Trophoblast cell (in vitro differentiated cells and primary cell): ENCODE results near the gene DUSP19.

Source experiments
- DNase-seq, 2 donors: peaks; one replicate each; pipeline ENCODE4 v3.0.0-alpha.2; 2016
- H2AFZ ChIP-seq: 2 replicates; pipeline ENCODE4 v1.6.1; 2013; ENCODE audit warnings: low read length, moderate library complexity, mild to moderate bottlenecking; ENCODE audit not compliant: insufficient read depth, poor library complexity
- H2AK5ac ChIP-seq: 2 replicates; pipeline ENCODE4 v1.6.1; 2013; ENCODE audit warnings: mild to moderate bottlenecking, low read length
- H2BK120ac ChIP-seq: 2 replicates; pipeline ENCODE4 v1.6.1; 2013; ENCODE audit warnings: low read length, mild to moderate bottlenecking, moderate library complexity; ENCODE audit not compliant: insufficient read depth, poor library complexity
- H2BK12ac ChIP-seq: 2 replicates; pipeline ENCODE4 v1.6.1; 2013; ENCODE audit warnings: mild to moderate bottlenecking, low read length, moderate library complexity
- H2BK5ac ChIP-seq: 2 replicates; pipeline ENCODE4 v1.6.1; 2013; ENCODE audit warnings: low read length, low read depth, moderate library complexity, mild to moderate bottlenecking; ENCODE audit not compliant: poor library complexity
- H3K14ac ChIP-seq: 2 replicates; pipeline ENCODE4 v1.6.1; 2013; ENCODE audit warnings: mild to moderate bottlenecking, low read length
- H3K18ac ChIP-seq: 2 replicates; pipeline ENCODE4 v1.6.1; 2013; ENCODE audit warnings: mild to moderate bottlenecking, low read length
- H3K23ac ChIP-seq: 2 replicates; pipeline ENCODE4 v1.6.1; 2013; ENCODE audit warnings: low read length
- H3K27ac ChIP-seq: 2 replicates; pipeline ENCODE4 v1.5.1; 2013; ENCODE audit warnings: low read depth, mild to moderate bottlenecking, inconsistent platforms, low read length, moderate library complexity
- H3K27me3 ChIP-seq: 2 replicates; pipeline ENCODE4 v1.6.1; 2013; ENCODE audit warnings: inconsistent platforms, mild to moderate bottlenecking, low read length, moderate library complexity; ENCODE audit not compliant: insufficient read depth
- H3K36me3 ChIP-seq, 2 experiments: 1 replicate in 1 of 2; 2 replicates in 1 of 2; pipeline ENCODE4 v1.6.1; 2013; ENCODE audit warnings: low read length in 2 of 2, mild to moderate bottlenecking in 2 of 2, moderate library complexity in 1 of 2; ENCODE audit not compliant: insufficient read depth in 2 of 2, control insufficient read depth in 1 of 2
- H3K4ac ChIP-seq: 2 replicates; pipeline ENCODE4 v1.6.1; 2013; ENCODE audit warnings: low read depth, mild to moderate bottlenecking, low read length, moderate library complexity
- H3K4me1 ChIP-seq, 2 experiments: 1 replicate in 1 of 2; 2 replicates in 1 of 2; pipeline ENCODE4 v1.6.1; 2013; ENCODE audit warnings: low read length in 2 of 2, mild to moderate bottlenecking in 2 of 2, moderate library complexity in 1 of 2; ENCODE audit not compliant: insufficient read depth in 2 of 2, control insufficient read depth in 1 of 2
- H3K4me2 ChIP-seq: 2 replicates; pipeline ENCODE4 v1.6.1; 2013; ENCODE audit warnings: inconsistent platforms, mild to moderate bottlenecking, low read length, moderate library complexity
- H3K4me3 ChIP-seq: 2 replicates; pipeline ENCODE4 v1.5.1; 2013; ENCODE audit warnings: mild to moderate bottlenecking, low read depth, low read length, inconsistent platforms
- H3K79me1 ChIP-seq: one replicate; pipeline ENCODE4 v1.6.1; 2013; ENCODE audit warnings: low read length
- H3K79me2 ChIP-seq: 2 replicates; pipeline ENCODE4 v1.6.1; 2013; ENCODE audit warnings: low read length, mild to moderate bottlenecking; ENCODE audit not compliant: control insufficient read depth, insufficient read depth, poor library complexity
- H3K9ac ChIP-seq: 2 replicates; pipeline ENCODE4 v1.6.1; 2013; ENCODE audit warnings: mild to moderate bottlenecking, low read length
- H3K9me3 ChIP-seq: 2 replicates; pipeline ENCODE4 v1.6.1; 2013; ENCODE audit warnings: low read depth, mild to moderate bottlenecking, control low read depth, inconsistent platforms, low read length; ENCODE audit not compliant: insufficient read depth
- H4K12ac ChIP-seq: 2 replicates; pipeline ENCODE4 v1.6.1; 2013; ENCODE audit warnings: low read depth, mild to moderate bottlenecking, low read length, moderate library complexity
- H4K8ac ChIP-seq: 2 replicates; pipeline ENCODE4 v1.6.1; 2013; ENCODE audit warnings: low read depth, mild to moderate bottlenecking, low read length, moderate library complexity
- H4K91ac ChIP-seq: one replicate; pipeline ENCODE4 v1.6.1; 2013; ENCODE audit warnings: low read depth, mild to moderate bottlenecking, low read length, moderate library complexity
- WGBS: extraction: QIAGEN DNeasy Blood & Tissue Kit; methylation state at CpG from one replicate; pipeline ENCODE4 v1.1.7; 2013; ENCODE audit warnings: missing lambda C conversion rate; ENCODE audit not compliant: insufficient read length, insufficient coverage; ENCODE audit errors: extremely low coverage; 5-methylcytosine and 5-hydroxymethylcytosine counted together

DUSP19 gene

GRCh38 chr2:183124222-183124956 is 45.8 kb downstream of the DUSP19 start, which contains the start of gene NUP35:
Gene NUP35 (plus strand): TSS chr2:183124443. CDS start chr2:183124458, 15 bp downstream.
- Histone ChIP-seq H3K18ac (peak within 1 kb of the TSS; percentile 50), H3K27ac (peak within 1 kb of the TSS; percentile 60), H2BK12ac (no peak within 1 kb of the TSS), H3K23ac (no peak within 1 kb of the TSS), H3K79me1 (peaks cover 4% of the 10 kb centered on the region), H3K9ac (peak within 1 kb of the TSS; percentile 77), H3K4me3 (peak within 1 kb of the TSS; percentile 90), H4K91ac (peak within 1 kb of the TSS; percentile 59), H3K4me2 (peak within 1 kb of the TSS; percentile 81), H3K4ac (peak within 1 kb of the TSS; percentile 22), H3K9me3 (no peaks in the 10 kb centered on the region), H4K12ac (peak within 1 kb of the TSS; percentile 76), H4K8ac (peak within 1 kb of the TSS; percentile 79), H2AK5ac (no peak within 1 kb of the TSS), H3K79me2 (peaks cover 2% of the 10 kb centered on the region), H2BK5ac (peak within 1 kb of the TSS; percentile 23), H2BK120ac (peak within 1 kb of the TSS; percentile 2), H3K14ac (peak within 1 kb of the TSS; percentile 43), H3K4me1 (peaks cover 0 to 4% of the 10 kb centered on the region in 2 experiments), H2AFZ (peak within 1 kb of the TSS; percentile 53), H3K27me3 (no peaks in the 10 kb centered on the region), H3K36me3 (no peaks in the 10 kb centered on the region)
- WGBS: no CpG with 5 or more reads among the region's 43 CpGs
- peak; percentile 89 to 99 for DNase-seq

DNA sequence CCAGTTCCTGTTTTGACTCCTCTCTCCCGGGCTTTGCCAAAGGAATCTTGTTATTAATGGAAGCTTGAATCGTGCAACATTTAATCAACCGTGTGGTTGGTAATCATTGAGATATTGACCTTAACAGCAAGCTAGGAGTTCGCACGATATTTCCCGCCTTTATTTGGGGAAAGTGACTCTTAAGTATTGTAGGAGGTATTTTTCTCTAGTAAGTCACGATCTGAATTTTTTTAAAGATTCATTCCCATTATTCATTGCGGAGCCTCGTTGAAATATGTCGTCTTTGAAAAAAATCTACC is 46.4 kb downstream of the DUSP19 start:
- H3K4me3 ChIP-seq: peak overlapping the region; percentile 90
- no peak overlapping the region for H3K27ac ChIP-seq
- no peak overlapping the region for H2BK12ac ChIP-seq
- H4K91ac ChIP-seq: no peak overlapping the region
- H3K79me2 ChIP-seq: peaks cover 2% of the 10 kb centered on the region
- H2AK5ac ChIP-seq: no peak overlapping the region
- peaks cover 0 to 4% of the 10 kb centered on the region in 2 experiments for H3K4me1 ChIP-seq
- H4K8ac ChIP-seq: no peak overlapping the region
- no peak overlapping the region for H3K9ac ChIP-seq
- H3K4ac ChIP-seq: no peak overlapping the region
- peak overlapping the region; percentile 81 for H3K4me2 ChIP-seq
- H3K36me3 ChIP-seq: no peaks in the 10 kb centered on the region
- no peak overlapping the region for H4K12ac ChIP-seq
- no peak overlapping the region for H3K23ac ChIP-seq
- no peaks in the 10 kb centered on the region for H3K9me3 ChIP-seq
- peaks cover 4% of the 10 kb centered on the region for H3K79me1 ChIP-seq
- H2BK120ac ChIP-seq: no peak overlapping the region
- no peak overlapping the region for H3K18ac ChIP-seq
- no peak for DNase-seq
- no peak overlapping the region for H3K14ac ChIP-seq
- WGBS: no CpG with 5 or more reads among the region's 10 CpGs
- H2AFZ ChIP-seq: peak overlapping the region; percentile 53
- no peaks in the 10 kb centered on the region for H3K27me3 ChIP-seq
- H2BK5ac ChIP-seq: no peak overlapping the region

DNA sequence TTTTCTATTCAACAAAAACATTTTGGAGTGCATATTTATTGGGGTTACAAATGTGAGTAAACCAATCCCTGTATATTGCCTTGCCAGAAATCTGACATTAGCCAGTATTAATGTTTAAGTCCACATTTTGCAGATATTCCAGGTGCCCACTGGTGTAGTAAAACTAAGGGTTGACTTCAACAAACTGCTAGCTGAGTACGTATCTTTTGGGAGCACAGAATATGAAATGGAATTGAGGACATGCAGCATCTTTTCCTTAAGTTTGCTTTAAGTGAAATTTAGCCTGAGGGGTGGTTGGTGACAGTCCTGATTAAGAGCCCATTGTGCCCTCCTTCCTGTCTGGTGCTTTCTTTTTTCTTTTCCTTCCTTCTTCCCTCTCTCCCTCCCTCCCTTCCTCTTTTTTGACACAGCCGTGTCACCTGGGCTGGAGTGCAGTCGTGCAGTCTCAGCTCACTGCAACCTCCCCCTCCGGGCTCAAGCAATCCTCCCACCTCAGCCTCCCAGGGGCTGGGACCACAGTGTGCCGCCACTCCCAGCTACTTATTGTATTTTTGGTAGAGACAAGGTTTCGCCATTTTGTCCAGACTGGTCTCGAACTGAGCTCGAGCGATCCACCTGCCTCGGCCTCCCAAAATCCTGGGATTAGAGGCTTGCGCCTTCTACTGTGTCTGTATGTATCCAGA is 47.3 kb downstream of the DUSP19 start:
- Histone ChIP-seq H4K91ac (no peak overlapping the region), H2BK12ac (no peak overlapping the region), H2BK120ac (no peak overlapping the region), H3K36me3 (peaks cover 0 to under 1% of the 10 kb centered on the region in 2 experiments), H3K79me1 (peaks cover 4% of the 10 kb centered on the region), H3K14ac (no peak overlapping the region), H2AK5ac (no peak overlapping the region), H2BK5ac (no peak overlapping the region), H4K12ac (no peak overlapping the region), H3K9ac (no peak overlapping the region), H3K23ac (no peak overlapping the region), H3K4me2 (no peak overlapping the region), H3K79me2 (peaks cover 2% of the 10 kb centered on the region), H3K9me3 (no peaks in the 10 kb centered on the region), H3K27ac (no peak overlapping the region), H4K8ac (no peak overlapping the region), H3K4me1 (peaks cover 0 to 4% of the 10 kb centered on the region in 2 experiments), H3K18ac (no peak overlapping the region), H3K4me3 (no peak overlapping the region), H3K27me3 (no peaks in the 10 kb centered on the region), H3K4ac (peak overlapping the region; percentile 86), H2AFZ (no peak overlapping the region)
- no peak for DNase-seq
- WGBS: no CpG with 5 or more reads among the region's 11 CpGs

- no peak overlapping the region for H2BK120ac ChIP-seq
- H3K27me3 ChIP-seq: no peaks in the 10 kb centered on the region
- no peak overlapping the region for H2BK5ac ChIP-seq
- no peak overlapping the region for H3K18ac ChIP-seq
- no peak overlapping the region for H2AFZ ChIP-seq
- H2BK12ac ChIP-seq: no peak overlapping the region
- no peak overlapping the region for H3K9ac ChIP-seq
- no CpG with 5 or more reads among the region's 2 CpGs for WGBS
- H4K91ac ChIP-seq: no peak overlapping the region
- H3K23ac ChIP-seq: no peak overlapping the region
- H4K8ac ChIP-seq: no peak overlapping the region
- no peak overlapping the region for H2AK5ac ChIP-seq
- no peak overlapping the region for H3K27ac ChIP-seq
- DNase-seq: no peak
- peaks cover 4% of the 10 kb centered on the region for H3K79me1 ChIP-seq
- H3K9me3 ChIP-seq: no peaks in the 10 kb centered on the region
- no peak overlapping the region for H3K4me3 ChIP-seq
- H3K4me2 ChIP-seq: no peak overlapping the region
- H3K14ac ChIP-seq: no peak overlapping the region
- H3K79me2 ChIP-seq: peaks cover 2% of the 10 kb centered on the region
- H3K36me3 ChIP-seq: peaks cover 0 to 3% of the 10 kb centered on the region in 2 experiments
- H4K12ac ChIP-seq: no peak overlapping the region
- no peak overlapping the region for H3K4ac ChIP-seq
- peaks cover 0 to 4% of the 10 kb centered on the region in 2 experiments for H3K4me1 ChIP-seq
Observed at GRCh38 chr2:183126635-183127034, 48.1 kb downstream of the DUSP19 start.
